ENCODE data around the gene C4BPA. TPM values are rescaled to one million over a fixed set of nuclear protein-coding genes. Genes with fewer than 3 reads are reported as not detected.

The C4BPA gene
- total and polyA plus RNA-seq, 2 of the 4 experiments (the other 2 are of a cell fraction): not detected

DNA sequence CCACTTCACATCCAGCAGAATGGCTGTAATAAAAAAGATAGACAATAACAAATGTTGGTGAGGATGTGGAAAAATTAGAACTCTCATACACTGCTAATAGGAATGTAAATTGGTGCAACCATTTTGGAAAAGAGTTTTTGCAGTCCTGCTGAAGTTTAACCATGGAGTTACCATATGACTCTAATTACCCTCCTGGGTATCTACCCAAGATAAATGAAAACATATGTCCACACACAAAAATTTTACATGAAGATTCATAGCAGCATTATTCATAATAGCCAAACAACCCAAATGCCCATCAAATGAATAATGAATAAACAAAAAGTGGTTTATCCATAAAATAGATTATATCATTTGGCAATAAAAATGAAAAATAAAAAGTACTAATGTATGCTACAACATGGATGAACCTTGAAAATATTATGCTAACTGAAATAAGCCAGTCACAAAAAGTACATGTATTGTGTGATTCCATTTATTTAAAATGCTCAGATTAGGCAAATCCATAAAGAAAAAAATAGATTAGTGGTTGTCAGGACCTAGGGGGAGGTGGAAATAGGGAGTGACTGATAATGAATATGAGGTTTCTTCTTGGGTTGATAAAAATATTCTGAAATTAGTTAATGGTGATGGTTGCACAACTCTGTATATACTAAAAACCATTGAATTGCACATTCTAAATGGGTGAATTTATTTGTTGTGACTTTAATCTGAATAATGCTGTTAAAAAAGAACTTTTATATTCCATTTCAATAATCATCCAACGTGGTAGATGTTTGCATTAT lies 26.4 kb downstream of the C4BPA start:
- H2AFZ ChIP-seq (replicated peaks; ENCODE audit: low read length, poor library complexity): no peak overlapping the region
- H3K4me3 ChIP-seq (ENCODE audit: insufficient read depth, low read depth, low read length): no peak overlapping the region
- dilution Hi-C loops (cut with HindIII; ENCODE audit: low sequenced_read_pairs, unreplicated experiment): no loop called here
- H3K9me1 ChIP-seq (ENCODE audit: insufficient read depth, low read length): no peaks in the 10 kb centered on the region
- no peak overlapping the region for H3K9ac ChIP-seq (ENCODE audit: low read depth, low read length)
- no peaks in the 10 kb centered on the region for H3K36me3 ChIP-seq (ENCODE audit: control insufficient read depth, insufficient read depth, low read length)
- H2AK5ac ChIP-seq (ENCODE audit: low read depth, low read length): no peak overlapping the region
- no peak overlapping the region for H2BK5ac ChIP-seq (ENCODE audit: low read depth, low read length, poor library complexity, severe bottlenecking)
- no peaks in the 10 kb centered on the region for H3K79me1 ChIP-seq (ENCODE audit: low read depth in 1 of 2, low read length in 2 of 2)
- no peak overlapping the region for H4K5ac ChIP-seq (ENCODE audit: low read depth, low read length)
- no peak for DNase-seq
- H4K91ac ChIP-seq (ENCODE audit: insufficient read depth, low read depth, low read length): no peak overlapping the region
- BruUV-seq (replicated peaks): no TSS peak
- no peak for ATAC-seq (ENCODE audit: low read depth)
- H3K27ac ChIP-seq (ENCODE audit: insufficient read depth, low read length): no peak overlapping the region
- no peak overlapping the region for H3K14ac ChIP-seq (replicated peaks; ENCODE audit: low read depth, low read length)
- H3K9me3 ChIP-seq (ENCODE audit: control insufficient read depth, insufficient read depth, low read length): 0 out of 2 replicates have a peak, but pooled peaks cover 1% of the 10 kb centered on the region
- H3K56ac ChIP-seq (ENCODE audit: extremely low read depth, insufficient read depth, low read length): no peak overlapping the region
- no peak overlapping the region for H3K18ac ChIP-seq (ENCODE audit: low read depth, low read length)
- no peak overlapping the region for H3K4me2 ChIP-seq (ENCODE audit: low read depth, low read length)
- TF ChIP-seq, protein P1, sequence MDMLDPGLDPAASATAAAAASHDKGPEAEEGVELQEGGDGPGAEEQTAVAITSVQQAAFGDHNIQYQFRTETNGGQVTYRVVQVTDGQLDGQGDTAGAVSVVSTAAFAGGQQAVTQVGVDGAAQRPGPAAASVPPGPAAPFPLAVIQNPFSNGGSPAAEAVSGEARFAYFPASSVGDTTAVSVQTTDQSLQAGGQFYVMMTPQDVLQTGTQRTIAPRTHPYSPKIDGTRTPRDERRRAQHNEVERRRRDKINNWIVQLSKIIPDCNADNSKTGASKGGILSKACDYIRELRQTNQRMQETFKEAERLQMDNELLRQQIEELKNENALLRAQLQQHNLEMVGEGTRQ (IDR thresholded peaks at IDR 0.05; ENCODE audit: low read depth, low read length): no peak
- no peak for TF ChIP-seq MAFK (IDR thresholded peaks at IDR 0.05; ENCODE audit: low read depth, low read length)
- no peak for TF ChIP-seq CHD1 (IDR thresholded peaks at IDR 0.05; ENCODE audit: low read depth, low read length)
- TF ChIP-seq POLR2A (IDR thresholded peaks at IDR 0.05; ENCODE audit: low read depth, low read length): no peak
- no peak for TF ChIP-seq RCOR1 (IDR thresholded peaks at IDR 0.05; ENCODE audit: insufficient replicate concordance, low read length)
- TF ChIP-seq, protein P2, sequence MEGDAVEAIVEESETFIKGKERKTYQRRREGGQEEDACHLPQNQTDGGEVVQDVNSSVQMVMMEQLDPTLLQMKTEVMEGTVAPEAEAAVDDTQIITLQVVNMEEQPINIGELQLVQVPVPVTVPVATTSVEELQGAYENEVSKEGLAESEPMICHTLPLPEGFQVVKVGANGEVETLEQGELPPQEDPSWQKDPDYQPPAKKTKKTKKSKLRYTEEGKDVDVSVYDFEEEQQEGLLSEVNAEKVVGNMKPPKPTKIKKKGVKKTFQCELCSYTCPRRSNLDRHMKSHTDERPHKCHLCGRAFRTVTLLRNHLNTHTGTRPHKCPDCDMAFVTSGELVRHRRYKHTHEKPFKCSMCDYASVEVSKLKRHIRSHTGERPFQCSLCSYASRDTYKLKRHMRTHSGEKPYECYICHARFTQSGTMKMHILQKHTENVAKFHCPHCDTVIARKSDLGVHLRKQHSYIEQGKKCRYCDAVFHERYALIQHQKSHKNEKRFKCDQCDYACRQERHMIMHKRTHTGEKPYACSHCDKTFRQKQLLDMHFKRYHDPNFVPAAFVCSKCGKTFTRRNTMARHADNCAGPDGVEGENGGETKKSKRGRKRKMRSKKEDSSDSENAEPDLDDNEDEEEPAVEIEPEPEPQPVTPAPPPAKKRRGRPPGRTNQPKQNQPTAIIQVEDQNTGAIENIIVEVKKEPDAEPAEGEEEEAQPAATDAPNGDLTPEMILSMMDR (conservative IDR thresholded peaks at IDR 0.05; ENCODE audit: low read depth, low read length): no peak
- no peak for TF ChIP-seq BHLHE40 (IDR thresholded peaks at IDR 0.05; ENCODE audit: low read depth, low read length)
- TF ChIP-seq RFX5 (IDR thresholded peaks at IDR 0.05; ENCODE audit: low read depth, low read length): no peak
- no peak for TF ChIP-seq FOS (IDR thresholded peaks at IDR 0.05; ENCODE audit: low read depth, low read length)
- TF ChIP-seq NFE2L2 (IDR thresholded peaks at IDR 0.05; ENCODE audit: low read depth, low read length): no peak
- TF ChIP-seq RAD21 (IDR thresholded peaks at IDR 0.05; ENCODE audit: low read length): no peak
- no peak for TF ChIP-seq MAZ (IDR thresholded peaks at IDR 0.05; ENCODE audit: borderline replicate concordance, low read depth, low read length)
- TF ChIP-seq MXI1 (IDR thresholded peaks at IDR 0.05; ENCODE audit: borderline replicate concordance, low read depth, low read length): no peak
- no peak for TF ChIP-seq SMC3 (IDR thresholded peaks at IDR 0.05; ENCODE audit: low read depth, low read length)
- no peak for TF ChIP-seq CEBPB (IDR thresholded peaks at IDR 0.05; ENCODE audit: low read depth, low read length)
- TF ChIP-seq, protein P3, sequence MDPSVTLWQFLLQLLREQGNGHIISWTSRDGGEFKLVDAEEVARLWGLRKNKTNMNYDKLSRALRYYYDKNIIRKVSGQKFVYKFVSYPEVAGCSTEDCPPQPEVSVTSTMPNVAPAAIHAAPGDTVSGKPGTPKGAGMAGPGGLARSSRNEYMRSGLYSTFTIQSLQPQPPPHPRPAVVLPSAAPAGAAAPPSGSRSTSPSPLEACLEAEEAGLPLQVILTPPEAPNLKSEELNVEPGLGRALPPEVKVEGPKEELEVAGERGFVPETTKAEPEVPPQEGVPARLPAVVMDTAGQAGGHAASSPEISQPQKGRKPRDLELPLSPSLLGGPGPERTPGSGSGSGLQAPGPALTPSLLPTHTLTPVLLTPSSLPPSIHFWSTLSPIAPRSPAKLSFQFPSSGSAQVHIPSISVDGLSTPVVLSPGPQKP (IDR thresholded peaks at IDR 0.05; ENCODE audit: borderline replicate concordance, low read depth, low read length): no peak
- no peak overlapping the region for H4K8ac ChIP-seq (ENCODE audit: low read depth in 2 of 2, low read length in 2 of 2)
- intact Hi-C loops (cut with micrococcal nuclease): no loop called here
- H3K4ac ChIP-seq (ENCODE audit: low read depth, low read length): no peak overlapping the region
- no peaks in the 10 kb centered on the region for H3K4me1 ChIP-seq (ENCODE audit: control insufficient read depth, insufficient read depth, low read length)
- no peak overlapping the region for H2AK9ac ChIP-seq (replicated peaks; ENCODE audit: low read depth, low read length, poor library complexity)
- H3K27me3 ChIP-seq (ENCODE audit: control insufficient read depth, insufficient read depth, low read length): no peaks in the 10 kb centered on the region
- H4K20me1 ChIP-seq (ENCODE audit: insufficient read depth, low read length): no peaks in the 10 kb centered on the region
- H2BK120ac ChIP-seq (ENCODE audit: low read depth, low read length): no peak overlapping the region
- POLR2A ChIA-PET (ENCODE audit: unreplicated experiment): no interaction called here
- H3K23ac ChIP-seq (ENCODE audit: low read depth, low read length): no peak overlapping the region
- H2BK15ac ChIP-seq (ENCODE audit: low read depth, low read length): no peak overlapping the region
- CTCF ChIA-PET: no interaction called here
- in situ Hi-C loops (cut with MboI; ENCODE audit: low sequenced_read_pairs): no loop called here
- no CpG with 5 or more reads among the region's 1 CpG for WGBS, 2 experiments (ENCODE audit: extremely low coverage in 2 of 2, insufficient read length in 1 of 2)
- H2BK20ac ChIP-seq (ENCODE audit: low read depth, low read length): no peak overlapping the region

All from IMR-90 (cell line).